Kidney epithelial cell (primary cell): ENCODE measurements around the gene KCNMA1. TPM values are rescaled to one million over a fixed set of nuclear protein-coding genes. Genes with fewer than 3 reads are reported as not detected.

Experiments
- DNase-seq: peaks from one replicate; pipeline ENCODE4 v3.0.0-alpha.2; 2010; ENCODE audit warnings: low read depth
- H3K27me3 ChIP-seq: 2 replicates; pipeline ENCODE4 v1.6.0; 2011; ENCODE audit warnings: low read length; ENCODE audit not compliant: control insufficient read depth, insufficient read depth
- H3K36me3 ChIP-seq: 2 replicates; pipeline ENCODE4 v1.5.1; 2011; ENCODE audit warnings: low read length; ENCODE audit not compliant: control insufficient read depth, insufficient read depth
- H3K4me3 ChIP-seq: 2 replicates; pipeline ENCODE4 v1.5.1; 2011; ENCODE audit warnings: low read depth, mild to moderate bottlenecking, control low read depth, low read length
- total RNA-seq: library from RNA; depleted of rRNA; stranded (reverse); fragments of >200 nt; gene quantifications from 2 replicates; pipeline ENCODE4 v1.2.3, GENCODE V29; 2015
- TF ChIP-seq, protein P1 (sequence below): IDR thresholded peaks from 2 replicates; pipeline ENCODE4 v1.5.1; 2011; ENCODE audit warnings: mild to moderate bottlenecking, moderate library complexity, low read length, control low read depth, inconsistent platforms; ENCODE audit not compliant: insufficient read depth, poor library complexity, severe bottlenecking

KCNMA1 gene
- total RNA-seq, 1 donor from 2014 or later, result 18.9 TPM

DNA sequence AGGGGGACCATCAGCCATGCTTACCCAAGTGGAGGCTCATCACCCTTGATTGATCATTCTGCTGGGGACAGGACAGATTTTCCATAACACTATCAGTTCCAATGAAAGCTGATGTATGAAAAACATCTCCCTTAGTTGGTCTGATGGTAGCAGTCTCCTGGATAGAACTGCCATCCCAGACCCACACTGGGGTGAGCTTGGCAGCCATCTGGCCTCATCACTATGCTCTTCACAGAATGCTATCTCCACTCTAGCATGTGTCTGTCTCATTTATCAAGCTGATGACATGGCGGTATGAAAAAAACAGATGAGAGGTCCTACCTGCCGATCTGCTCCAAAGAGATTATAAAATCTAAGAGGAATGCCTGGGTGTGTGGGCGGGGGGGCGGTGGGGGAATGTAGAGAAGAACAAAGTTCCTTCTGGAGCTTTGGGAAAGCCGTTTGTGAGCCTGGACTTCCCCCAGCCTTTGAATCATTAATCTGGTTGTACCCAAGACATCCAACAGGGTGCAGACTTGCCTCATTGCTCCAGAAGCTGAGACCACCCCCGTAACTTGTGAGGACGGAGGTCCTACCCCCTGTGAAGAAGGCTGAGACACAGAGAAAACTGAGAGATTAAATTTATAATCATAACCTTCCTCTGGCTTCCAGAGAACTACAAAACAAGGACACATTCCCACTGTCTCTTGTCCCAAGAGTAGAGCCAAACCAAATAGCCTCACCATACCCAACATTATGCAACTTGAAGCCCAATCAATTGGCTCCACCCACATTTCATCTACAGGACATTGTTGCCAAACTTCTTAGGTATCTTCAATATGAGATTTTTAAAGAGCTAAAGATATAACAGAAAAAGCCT lies 340.8 kb downstream of the KCNMA1 start:
- H3K36me3 ChIP-seq, result no peaks in the 10 kb centered on the region
- no peak for DNase-seq
- H3K4me3 ChIP-seq, result no peak overlapping the region
- TF ChIP-seq, protein P1, sequence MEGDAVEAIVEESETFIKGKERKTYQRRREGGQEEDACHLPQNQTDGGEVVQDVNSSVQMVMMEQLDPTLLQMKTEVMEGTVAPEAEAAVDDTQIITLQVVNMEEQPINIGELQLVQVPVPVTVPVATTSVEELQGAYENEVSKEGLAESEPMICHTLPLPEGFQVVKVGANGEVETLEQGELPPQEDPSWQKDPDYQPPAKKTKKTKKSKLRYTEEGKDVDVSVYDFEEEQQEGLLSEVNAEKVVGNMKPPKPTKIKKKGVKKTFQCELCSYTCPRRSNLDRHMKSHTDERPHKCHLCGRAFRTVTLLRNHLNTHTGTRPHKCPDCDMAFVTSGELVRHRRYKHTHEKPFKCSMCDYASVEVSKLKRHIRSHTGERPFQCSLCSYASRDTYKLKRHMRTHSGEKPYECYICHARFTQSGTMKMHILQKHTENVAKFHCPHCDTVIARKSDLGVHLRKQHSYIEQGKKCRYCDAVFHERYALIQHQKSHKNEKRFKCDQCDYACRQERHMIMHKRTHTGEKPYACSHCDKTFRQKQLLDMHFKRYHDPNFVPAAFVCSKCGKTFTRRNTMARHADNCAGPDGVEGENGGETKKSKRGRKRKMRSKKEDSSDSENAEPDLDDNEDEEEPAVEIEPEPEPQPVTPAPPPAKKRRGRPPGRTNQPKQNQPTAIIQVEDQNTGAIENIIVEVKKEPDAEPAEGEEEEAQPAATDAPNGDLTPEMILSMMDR, result no peak
- no peaks in the 10 kb centered on the region for H3K27me3 ChIP-seq

DNA sequence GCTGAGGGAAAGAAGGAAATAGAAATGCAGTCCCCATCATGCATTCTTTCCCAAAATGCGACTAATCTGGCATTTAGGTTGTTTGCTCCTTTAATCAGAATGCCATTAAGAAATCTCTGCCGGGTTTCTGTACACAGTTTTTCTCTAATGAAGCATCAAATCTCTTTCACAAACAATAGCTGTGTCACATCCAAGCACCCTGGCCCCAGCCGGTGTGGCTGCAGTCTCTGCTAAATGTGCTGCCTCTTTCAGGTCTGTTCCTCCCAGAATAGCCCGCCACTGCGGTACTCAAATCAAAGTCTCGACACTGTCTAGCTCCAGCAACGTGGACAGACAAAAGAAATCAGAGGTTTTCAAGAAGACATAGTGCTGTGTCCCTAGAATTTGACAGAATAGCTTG lies 343.8 kb downstream of the KCNMA1 start:
- DNase-seq, result no peak
- Histone ChIP-seq H3K36me3 (no peaks in the 10 kb centered on the region), H3K4me3 (no peak overlapping the region), H3K27me3 (no peaks in the 10 kb centered on the region)
- TF ChIP-seq, protein P1, result no peak

DNA sequence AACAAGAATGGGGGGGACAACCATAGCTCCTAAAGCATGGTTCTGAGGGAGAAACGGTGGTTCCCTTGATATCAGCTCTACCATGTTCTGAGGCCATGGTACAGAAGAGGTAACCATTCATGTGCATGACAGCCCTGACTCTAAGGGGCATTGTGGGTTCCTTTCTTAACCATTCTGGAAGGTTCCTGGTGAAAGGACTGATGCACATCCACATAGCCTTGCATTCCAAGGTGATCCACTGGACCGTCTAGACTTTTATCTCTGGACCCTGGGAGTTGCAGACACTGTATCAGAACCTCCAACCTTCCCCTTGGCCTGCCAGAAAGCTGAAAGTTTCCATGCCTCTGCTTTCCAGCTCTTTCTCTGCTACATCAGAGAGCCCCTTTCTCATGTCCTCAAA lies 344.3 kb downstream of the KCNMA1 start:
- no peak for DNase-seq
- TF ChIP-seq, protein P1, result no peak
- Histone ChIP-seq H3K36me3 (no peaks in the 10 kb centered on the region), H3K27me3 (no peaks in the 10 kb centered on the region), H3K4me3 (no peak overlapping the region)

DNA sequence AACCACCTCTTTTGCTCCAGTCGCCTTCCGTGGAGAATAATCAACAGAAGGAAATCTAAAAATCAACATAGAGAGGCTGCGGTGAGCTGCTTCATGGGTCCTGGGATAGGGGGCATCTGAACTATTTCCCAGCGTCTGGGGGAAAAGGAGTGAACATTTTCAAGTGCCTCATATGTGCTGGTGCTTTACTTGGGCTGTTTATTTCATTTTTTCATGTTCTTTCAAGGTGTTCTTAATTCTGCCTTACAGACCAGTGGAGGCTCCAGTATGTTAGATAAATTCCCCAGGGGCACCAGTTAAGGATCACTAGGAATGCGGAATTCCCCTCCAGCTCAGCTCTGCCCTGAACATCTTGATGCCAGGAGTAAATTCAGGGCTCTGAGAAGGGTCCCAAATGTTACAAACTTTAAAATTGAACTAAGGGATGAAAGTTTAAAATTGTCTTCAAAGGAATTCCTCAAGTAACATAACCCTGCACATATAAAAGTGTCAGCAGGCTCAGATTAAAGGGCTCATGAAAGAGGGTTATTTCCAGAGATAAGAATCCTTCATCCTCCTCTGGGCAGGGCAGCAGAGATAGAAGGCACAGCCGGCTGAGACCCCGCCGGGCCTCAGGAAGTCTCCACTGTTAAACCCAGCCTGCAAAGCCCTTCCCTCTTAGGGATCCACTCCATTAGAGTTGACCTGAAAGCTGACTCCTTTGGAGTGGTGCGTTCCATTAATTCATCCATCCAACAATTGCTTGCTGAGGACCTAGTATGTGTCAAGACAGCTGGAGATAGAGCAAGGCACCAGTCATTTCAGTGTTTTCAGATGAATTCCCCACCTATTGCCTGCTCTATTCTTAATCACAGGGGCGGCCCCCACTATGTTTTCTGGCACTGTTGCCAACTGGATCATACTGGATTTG lies 345.8 kb downstream of the KCNMA1 start:
- H3K36me3 ChIP-seq, result no peaks in the 10 kb centered on the region
- no peak for DNase-seq
- TF ChIP-seq, protein P1, result no peak

DNA sequence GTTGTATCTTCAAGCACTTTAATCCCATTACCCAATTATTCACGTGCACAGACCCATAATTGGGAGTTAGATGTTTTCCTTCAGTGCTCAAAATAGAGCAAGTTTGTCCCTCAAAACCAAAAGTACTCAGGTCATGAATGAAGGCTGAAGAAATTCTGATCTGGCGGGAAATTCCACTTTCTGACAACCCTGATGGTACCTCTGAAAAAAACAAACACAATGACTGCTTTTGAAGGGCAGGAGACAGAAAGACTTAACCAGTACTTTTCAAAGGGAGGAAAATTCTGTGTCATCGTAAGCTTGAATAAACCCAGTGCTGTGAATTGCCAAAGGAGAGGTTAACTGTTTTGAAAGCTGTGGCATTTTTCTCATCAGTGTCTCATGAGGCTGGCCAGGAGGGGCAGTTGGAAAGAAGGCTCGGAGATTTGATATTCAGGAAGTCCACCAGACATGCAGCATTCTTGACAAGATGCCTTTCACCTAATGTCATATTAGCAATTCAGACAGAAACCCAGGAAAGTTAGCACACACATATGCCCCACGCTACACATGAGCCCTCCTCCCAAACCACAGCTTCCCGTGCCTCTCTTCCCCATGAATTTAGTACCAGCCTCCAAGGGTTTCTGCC lies 347.0 kb downstream of the KCNMA1 start:
- H3K4me3 ChIP-seq, result no peak overlapping the region
- DNase-seq, result peak; percentile 97
- H3K36me3 ChIP-seq, result no peaks in the 10 kb centered on the region
- TF ChIP-seq, protein P1, result no peak
- no peaks in the 10 kb centered on the region for H3K27me3 ChIP-seq

More for the DNA sequence above, 345.8 kb downstream of the KCNMA1 start:
- H3K4me3 ChIP-seq, result no peak overlapping the region
- H3K27me3 ChIP-seq, result no peaks in the 10 kb centered on the region
